ENCODE data around the gene HMGN4.
A peak's percentile ranks its signal among the peaks of the same experiment; 100 is the strongest.
"Not testable (repeated sequence)": the region's sequence is repeated elsewhere in the genome, so short reads cannot be mapped to it uniquely, and the experiment has no call there.

Gene HMGN4

DNA sequence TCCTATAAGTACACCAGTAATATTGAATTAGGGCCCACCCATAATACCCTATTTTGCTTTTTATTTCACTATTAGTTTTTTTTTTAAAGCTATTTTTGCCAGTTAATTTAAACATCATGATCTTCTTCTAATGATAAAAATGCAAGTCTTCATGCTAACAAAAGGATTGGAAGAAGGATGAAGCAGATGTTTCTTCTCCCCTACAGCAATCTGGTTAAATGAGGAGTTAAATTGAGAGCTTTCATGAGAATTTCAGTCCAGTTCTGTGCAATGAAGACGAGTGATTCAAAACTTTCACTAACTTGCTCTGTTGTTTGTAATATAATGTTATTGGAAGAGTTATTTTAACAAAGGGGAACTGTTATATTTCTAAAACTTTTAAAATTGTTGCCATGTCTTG lies 3.4 kb downstream of the HMGN4 start:
- no peaks in the 10 kb centered on the region for H3K27me3 ChIP-seq (replicated peaks)
- no peak overlapping the region for H3K4me3 ChIP-seq (ENCODE audit: low read depth, low read length)
- in situ Hi-C loops (cut with HindIII; ENCODE audit: low pct_ligation_motif_present, low sequenced_read_pairs) = no loop called here
- DNase-seq = no peak
- TF ChIP-seq, protein P1, sequence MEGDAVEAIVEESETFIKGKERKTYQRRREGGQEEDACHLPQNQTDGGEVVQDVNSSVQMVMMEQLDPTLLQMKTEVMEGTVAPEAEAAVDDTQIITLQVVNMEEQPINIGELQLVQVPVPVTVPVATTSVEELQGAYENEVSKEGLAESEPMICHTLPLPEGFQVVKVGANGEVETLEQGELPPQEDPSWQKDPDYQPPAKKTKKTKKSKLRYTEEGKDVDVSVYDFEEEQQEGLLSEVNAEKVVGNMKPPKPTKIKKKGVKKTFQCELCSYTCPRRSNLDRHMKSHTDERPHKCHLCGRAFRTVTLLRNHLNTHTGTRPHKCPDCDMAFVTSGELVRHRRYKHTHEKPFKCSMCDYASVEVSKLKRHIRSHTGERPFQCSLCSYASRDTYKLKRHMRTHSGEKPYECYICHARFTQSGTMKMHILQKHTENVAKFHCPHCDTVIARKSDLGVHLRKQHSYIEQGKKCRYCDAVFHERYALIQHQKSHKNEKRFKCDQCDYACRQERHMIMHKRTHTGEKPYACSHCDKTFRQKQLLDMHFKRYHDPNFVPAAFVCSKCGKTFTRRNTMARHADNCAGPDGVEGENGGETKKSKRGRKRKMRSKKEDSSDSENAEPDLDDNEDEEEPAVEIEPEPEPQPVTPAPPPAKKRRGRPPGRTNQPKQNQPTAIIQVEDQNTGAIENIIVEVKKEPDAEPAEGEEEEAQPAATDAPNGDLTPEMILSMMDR (IDR thresholded peaks at IDR 0.05; ENCODE audit: low read depth, low read length, missing control alignments) = no peak
- H3K27ac ChIP-seq = no peak overlapping the region
- H3K36me3 ChIP-seq (replicated peaks) = peaks cover 21% of the 10 kb centered on the region

DNA sequence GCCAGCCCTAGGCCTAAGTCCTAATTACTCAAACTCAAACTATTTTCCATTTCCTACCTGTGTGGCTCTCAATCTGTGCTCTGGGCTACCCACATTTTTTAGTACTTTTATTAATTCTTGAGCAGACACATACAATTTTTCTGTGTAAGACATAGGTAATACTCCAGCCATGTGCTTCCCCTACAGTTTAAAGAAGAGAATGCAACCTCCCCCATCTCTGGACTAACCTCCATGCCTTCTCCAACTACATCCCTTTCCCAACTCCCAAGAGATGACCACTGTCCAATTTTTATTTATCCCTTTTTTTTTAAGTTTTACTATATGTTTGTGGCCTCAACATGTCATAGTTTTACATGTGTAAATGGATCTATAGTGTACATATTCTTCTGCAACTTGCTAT lies 5.8 kb downstream of the HMGN4 start:
- Histone ChIP-seq H3K27me3 (replicated peaks) (no peaks in the 10 kb centered on the region), H3K27ac (no peak overlapping the region), H3K4me3 (ENCODE audit: low read depth, low read length) (no peak overlapping the region), H3K36me3 (replicated peaks) (peaks cover 21% of the 10 kb centered on the region)
- TF ChIP-seq, protein P1 (IDR thresholded peaks at IDR 0.05; ENCODE audit: low read depth, low read length, missing control alignments) = peak; percentile 57
- in situ Hi-C loops (cut with HindIII; ENCODE audit: low pct_ligation_motif_present, low sequenced_read_pairs) = no loop called here
- DNase-seq = peak; percentile 24

DNA sequence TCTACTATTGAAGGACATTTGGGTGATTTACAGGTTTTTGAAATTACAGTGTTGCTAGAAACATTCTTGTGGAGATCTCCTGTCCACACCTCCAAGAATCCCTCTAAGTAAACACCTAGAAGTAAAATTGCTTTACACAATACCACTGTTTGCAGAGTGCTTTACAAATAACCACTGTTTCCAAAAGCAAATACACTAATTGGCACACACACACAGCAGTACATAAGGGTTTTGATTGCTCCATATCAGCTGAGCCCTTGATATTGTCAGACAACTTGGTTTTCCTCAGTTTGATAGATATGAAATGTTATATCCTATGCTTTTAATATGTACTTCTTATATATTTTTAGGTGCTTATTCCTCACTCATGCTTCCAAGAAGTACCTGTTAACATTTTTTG lies 6.3 kb downstream of the HMGN4 start:
- H3K27ac ChIP-seq = no peak overlapping the region

DNA sequence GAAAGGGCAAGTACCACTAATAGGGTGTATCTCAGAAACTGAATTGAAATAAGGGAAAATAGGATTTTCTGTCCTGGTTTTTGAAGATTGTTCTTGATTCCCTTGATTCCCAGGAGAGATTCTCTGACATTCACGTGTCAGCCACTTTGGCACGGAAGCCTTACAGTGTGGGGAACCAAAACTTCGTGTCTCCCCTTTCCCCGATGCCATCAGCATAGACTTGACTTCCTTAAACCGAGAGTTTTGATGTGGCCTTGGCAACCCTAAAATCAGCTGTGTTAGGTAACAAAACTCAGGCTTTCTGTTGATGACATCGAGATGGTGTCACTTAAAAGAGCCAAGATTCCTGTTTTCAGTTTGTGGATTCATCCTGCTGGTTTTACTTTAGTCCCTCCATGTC lies 7.5 kb downstream of the HMGN4 start:
- no peak overlapping the region for H3K4me3 ChIP-seq (ENCODE audit: low read depth, low read length)
- no peak for DNase-seq
- H3K36me3 ChIP-seq (replicated peaks) = peaks cover 21% of the 10 kb centered on the region
- H3K27ac ChIP-seq = no peak overlapping the region
- in situ Hi-C loops (cut with HindIII; ENCODE audit: low pct_ligation_motif_present, low sequenced_read_pairs) = no loop called here
- H3K27me3 ChIP-seq (replicated peaks) = no peaks in the 10 kb centered on the region
- TF ChIP-seq, protein P1 (IDR thresholded peaks at IDR 0.05; ENCODE audit: low read depth, low read length, missing control alignments) = no peak

More for the DNA sequence above, 6.3 kb downstream of the HMGN4 start:
- Histone ChIP-seq H3K27me3 (replicated peaks) (no peaks in the 10 kb centered on the region), H3K4me3 (ENCODE audit: low read depth, low read length) (no peak overlapping the region), H3K36me3 (replicated peaks) (peaks cover 21% of the 10 kb centered on the region)
- TF ChIP-seq, protein P1 (IDR thresholded peaks at IDR 0.05; ENCODE audit: low read depth, low read length, missing control alignments) = no peak
- in situ Hi-C loops (cut with HindIII; ENCODE audit: low pct_ligation_motif_present, low sequenced_read_pairs) = no loop called here
- DNase-seq = no peak

DNA sequence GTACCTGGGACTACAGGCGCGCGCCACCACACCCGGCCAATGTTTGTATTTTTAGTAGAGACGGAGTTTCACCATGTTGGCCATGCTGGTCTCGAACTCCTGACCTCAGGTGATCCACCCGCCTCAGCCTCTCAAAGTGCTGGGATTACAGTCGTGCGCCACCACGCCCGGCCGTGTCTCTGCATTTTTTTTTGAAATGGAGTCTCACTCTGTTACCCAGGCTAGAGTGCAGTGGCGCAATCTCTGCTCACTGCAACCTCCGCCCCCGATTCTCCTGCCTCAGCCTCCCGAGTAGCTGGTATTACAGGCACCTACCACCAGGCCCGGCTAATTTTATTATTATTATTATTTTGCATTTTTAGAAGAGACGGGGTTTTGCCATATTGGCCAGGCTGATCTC lies 9.2 kb downstream of the HMGN4 start:
- H3K36me3 ChIP-seq (replicated peaks) = peaks cover 20% of the 10 kb centered on the region
- in situ Hi-C loops (cut with HindIII; ENCODE audit: low pct_ligation_motif_present, low sequenced_read_pairs); H3K27ac ChIP-seq; H3K4me3 ChIP-seq (ENCODE audit: low read depth, low read length); H3K27me3 ChIP-seq (replicated peaks); DNase-seq: not testable (repeated sequence)

DNA sequence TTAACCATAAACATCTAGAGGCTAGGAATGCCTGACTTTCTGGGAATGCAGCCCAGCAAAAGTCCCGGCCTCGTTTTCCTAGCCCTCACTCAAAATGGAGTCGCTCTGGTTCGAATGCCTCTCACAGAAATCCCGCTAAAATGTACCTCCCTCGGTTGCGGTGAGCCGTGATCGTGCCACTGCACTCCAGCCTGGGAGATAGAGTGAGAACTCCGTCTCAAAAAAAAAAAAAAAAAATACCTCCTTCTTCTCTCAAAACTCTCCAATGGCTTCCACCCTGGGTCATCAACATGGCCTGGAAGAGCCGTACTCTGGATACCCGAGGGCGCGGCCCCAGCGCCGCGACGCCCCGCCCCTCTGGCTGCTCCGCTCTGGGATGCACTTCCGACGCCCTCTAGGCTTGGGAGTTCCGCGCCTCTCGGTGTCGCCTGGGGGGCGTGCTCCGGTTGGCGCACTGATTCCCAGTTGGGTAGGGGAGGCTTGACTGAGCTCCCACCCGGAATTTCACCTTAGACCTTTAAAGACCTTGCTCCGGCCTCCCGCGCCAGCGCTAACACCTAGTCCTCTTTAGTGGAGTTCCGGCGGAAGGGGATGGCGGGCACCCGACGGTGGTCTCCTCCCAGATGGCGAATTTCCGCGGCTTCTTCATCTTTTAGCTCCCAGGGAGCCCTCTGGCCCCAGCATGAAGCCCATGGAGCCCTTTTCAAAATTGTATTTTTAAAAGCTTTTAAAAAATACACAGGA lies 12.3 kb downstream of the HMGN4 start:
- H3K27ac ChIP-seq = peak overlapping the region; percentile 29
- H3K4me3 ChIP-seq (ENCODE audit: low read depth, low read length) = peak overlapping the region; percentile 64
- in situ Hi-C loops (cut with HindIII; ENCODE audit: low pct_ligation_motif_present, low sequenced_read_pairs) = no loop called here
- no peak for DNase-seq
- peaks cover 5% of the 10 kb centered on the region for H3K36me3 ChIP-seq (replicated peaks)
- TF ChIP-seq, protein P1 (IDR thresholded peaks at IDR 0.05; ENCODE audit: low read depth, low read length, missing control alignments) = peak; percentile 21
- no peaks in the 10 kb centered on the region for H3K27me3 ChIP-seq (replicated peaks)

All from brain microvascular endothelial cell (primary cell).